ENCODE measurements around the gene LRP3. TPM values are rescaled to one million over a fixed set of nuclear protein-coding genes. Genes with fewer than 3 reads are reported as not detected.

Gene LRP3
- total and polyA plus RNA-seq, 2 of the 13 experiments (the other 11 are each of a cell fraction or from before 2014, with no cell fraction given), result 17.6 to 51.6 TPM

GRCh38 chr19:33229962-33230361 is 35.8 kb downstream of the LRP3 start:
- no peak for ATAC-seq
- H3K36me3 ChIP-seq (replicated peaks in 1 of 2; ENCODE audit: control insufficient read depth in 1 of 2, insufficient read depth in 2 of 2, low read length in 2 of 2), result no peaks in the 10 kb centered on the region
- TF ChIP-seq RFX5 (IDR thresholded peaks at IDR 0.05; ENCODE audit: low read depth, low read length) (no peak), ZNF550 (CRISPR knock-in tag; IDR thresholded peaks at IDR 0.05; ENCODE audit: borderline replicate concordance) (no peak), ZNF543 (CRISPR knock-in tag; IDR thresholded peaks at IDR 0.05) (no peak)
- TF ChIP-seq, protein P1, sequence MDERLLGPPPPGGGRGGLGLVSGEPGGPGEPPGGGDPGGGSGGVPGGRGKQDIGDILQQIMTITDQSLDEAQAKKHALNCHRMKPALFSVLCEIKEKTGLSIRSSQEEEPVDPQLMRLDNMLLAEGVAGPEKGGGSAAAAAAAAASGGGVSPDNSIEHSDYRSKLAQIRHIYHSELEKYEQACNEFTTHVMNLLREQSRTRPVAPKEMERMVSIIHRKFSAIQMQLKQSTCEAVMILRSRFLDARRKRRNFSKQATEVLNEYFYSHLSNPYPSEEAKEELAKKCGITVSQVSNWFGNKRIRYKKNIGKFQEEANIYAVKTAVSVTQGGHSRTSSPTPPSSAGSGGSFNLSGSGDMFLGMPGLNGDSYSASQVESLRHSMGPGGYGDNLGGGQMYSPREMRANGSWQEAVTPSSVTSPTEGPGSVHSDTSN (CRISPR knock-in tag; IDR thresholded peaks at IDR 0.05), result peak; percentile 45
- FAIRE-seq, result no peak
- in situ Hi-C loops (cut with HindIII; ENCODE audit: extremely low pct_ligation_motif_present, low pct_unique_long_range_greater_than_20kb) (no loop called here), intact Hi-C loops (cut with micrococcal nuclease; ENCODE audit: unreplicated experiment) (no loop called here)
- peaks cover 2 to 6% of the 10 kb centered on the region in 2 experiments; a peak in 1 of 5 replicates for H3K27me3 ChIP-seq (ENCODE audit: control insufficient read depth in 1 of 2, insufficient read depth in 2 of 2, low read length in 2 of 2)
- no TSS peak for BruUV-seq (replicated peaks)
- H2AFZ ChIP-seq (ENCODE audit: low read length), result no peak overlapping the region
- no peak overlapping the region for H3K4me3 ChIP-seq (replicated peaks in 1 of 3; ENCODE audit: insufficient read depth in 1 of 3, low read depth in 2 of 3, low read length in 3 of 3)
- POLR2A ChIA-PET, result no interaction called here
- no peaks in the 10 kb centered on the region for H4K20me1 ChIP-seq (ENCODE audit: insufficient read depth, low read length)
- CTCF ChIA-PET (ENCODE audit: low intra/inter-chr PET ratio, low total read pairs), result no interaction called here
- no peaks in the 10 kb centered on the region for H3K79me2 ChIP-seq (ENCODE audit: insufficient read depth, low read length)
- peaks cover 20% of the 10 kb centered on the region for H3K9me3 ChIP-seq (ENCODE audit: low read length)
- H3K4me1 ChIP-seq (ENCODE audit: insufficient read depth, low read length), result peaks cover 34% of the 10 kb centered on the region
- DNase-seq (ENCODE audit: low spot score), result no peak
- H3K4me2 ChIP-seq (ENCODE audit: low read depth, low read length), result no peak overlapping the region
- 26% methylated on average over 5 of the region's 5 CpGs for WGBS (ENCODE audit: low lambda C conversion rate)
- no peak overlapping the region for H3K27ac ChIP-seq (ENCODE audit: extremely low read length, insufficient read depth, low read length)
- no peak overlapping the region for H3K9ac ChIP-seq (ENCODE audit: insufficient read depth, low read depth, low read length)

GRCh38 chr19:33231511-33231910 is 37.4 kb downstream of the LRP3 start:
- H3K36me3 ChIP-seq (replicated peaks in 1 of 2; ENCODE audit: control insufficient read depth in 1 of 2, insufficient read depth in 2 of 2, low read length in 2 of 2), result no peaks in the 10 kb centered on the region
- in situ Hi-C loops (cut with HindIII; ENCODE audit: extremely low pct_ligation_motif_present, low pct_unique_long_range_greater_than_20kb) (no loop called here), intact Hi-C loops (cut with micrococcal nuclease; ENCODE audit: unreplicated experiment) (no loop called here)
- no peaks in the 10 kb centered on the region for H3K79me2 ChIP-seq (ENCODE audit: insufficient read depth, low read length)
- H3K4me2 ChIP-seq (ENCODE audit: low read depth, low read length), result no peak overlapping the region
- FAIRE-seq, result no peak
- WGBS (ENCODE audit: low lambda C conversion rate), result 41% methylated on average over 5 of the region's 5 CpGs
- peaks cover 32% of the 10 kb centered on the region for H3K4me1 ChIP-seq (ENCODE audit: insufficient read depth, low read length)
- BruUV-seq (replicated peaks), result no TSS peak
- no peak for DNase-seq (ENCODE audit: low spot score)
- peaks cover 20% of the 10 kb centered on the region for H3K9me3 ChIP-seq (ENCODE audit: low read length)
- H4K20me1 ChIP-seq (ENCODE audit: insufficient read depth, low read length), result no peaks in the 10 kb centered on the region
- no peak overlapping the region for H3K4me3 ChIP-seq (replicated peaks in 1 of 3; ENCODE audit: insufficient read depth in 1 of 3, low read depth in 2 of 3, low read length in 3 of 3)
- POLR2A ChIA-PET, result no interaction called here
- CTCF ChIA-PET (ENCODE audit: low intra/inter-chr PET ratio, low total read pairs), result no interaction called here
- H3K27ac ChIP-seq (ENCODE audit: extremely low read length, insufficient read depth, low read length), result no peak overlapping the region
- peaks cover 2 to 6% of the 10 kb centered on the region in 2 experiments; a peak in 1 of 5 replicates for H3K27me3 ChIP-seq (ENCODE audit: control insufficient read depth in 1 of 2, insufficient read depth in 2 of 2, low read length in 2 of 2)
- no peak overlapping the region for H2AFZ ChIP-seq (ENCODE audit: low read length)
- ATAC-seq, result no peak
- H3K9ac ChIP-seq (ENCODE audit: insufficient read depth, low read depth, low read length), result no peak overlapping the region
- TF ChIP-seq, protein P2, sequence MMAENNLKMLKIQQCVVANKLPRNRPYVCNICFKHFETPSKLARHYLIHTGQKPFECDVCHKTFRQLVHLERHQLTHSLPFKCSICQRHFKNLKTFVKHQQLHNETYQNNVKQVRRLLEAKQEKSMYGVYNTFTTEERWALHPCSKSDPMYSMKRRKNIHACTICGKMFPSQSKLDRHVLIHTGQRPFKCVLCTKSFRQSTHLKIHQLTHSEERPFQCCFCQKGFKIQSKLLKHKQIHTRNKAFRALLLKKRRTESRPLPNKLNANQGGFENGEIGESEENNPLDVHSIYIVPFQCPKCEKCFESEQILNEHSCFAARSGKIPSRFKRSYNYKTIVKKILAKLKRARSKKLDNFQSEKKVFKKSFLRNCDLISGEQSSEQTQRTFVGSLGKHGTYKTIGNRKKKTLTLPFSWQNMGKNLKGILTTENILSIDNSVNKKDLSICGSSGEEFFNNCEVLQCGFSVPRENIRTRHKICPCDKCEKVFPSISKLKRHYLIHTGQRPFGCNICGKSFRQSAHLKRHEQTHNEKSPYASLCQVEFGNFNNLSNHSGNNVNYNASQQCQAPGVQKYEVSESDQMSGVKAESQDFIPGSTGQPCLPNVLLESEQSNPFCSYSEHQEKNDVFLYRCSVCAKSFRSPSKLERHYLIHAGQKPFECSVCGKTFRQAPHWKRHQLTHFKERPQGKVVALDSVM (CRISPR knock-in tag; IDR thresholded peaks at IDR 0.05), result 0 out of 2 replicates have a peak, but pooled peaks have one; percentile 17
- TF ChIP-seq, protein P3, sequence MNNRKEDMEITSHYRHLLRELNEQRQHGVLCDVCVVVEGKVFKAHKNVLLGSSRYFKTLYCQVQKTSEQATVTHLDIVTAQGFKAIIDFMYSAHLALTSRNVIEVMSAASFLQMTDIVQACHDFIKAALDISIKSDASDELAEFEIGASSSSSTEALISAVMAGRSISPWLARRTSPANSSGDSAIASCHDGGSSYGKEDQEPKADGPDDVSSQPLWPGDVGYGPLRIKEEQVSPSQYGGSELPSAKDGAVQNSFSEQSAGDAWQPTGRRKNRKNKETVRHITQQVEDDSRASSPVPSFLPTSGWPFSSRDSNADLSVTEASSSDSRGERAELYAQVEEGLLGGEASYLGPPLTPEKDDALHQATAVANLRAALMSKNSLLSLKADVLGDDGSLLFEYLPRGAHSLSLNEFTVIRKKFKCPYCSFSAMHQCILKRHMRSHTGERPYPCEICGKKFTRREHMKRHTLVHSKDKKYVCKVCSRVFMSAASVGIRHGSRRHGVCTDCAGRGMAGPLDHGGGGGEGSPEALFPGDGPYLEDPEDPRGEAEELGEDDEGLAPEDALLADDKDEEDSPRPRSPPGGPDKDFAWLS (CRISPR knock-in tag; IDR thresholded peaks at IDR 0.05; ENCODE audit: borderline replicate concordance), result no peak
- TF ChIP-seq CEBPB (IDR thresholded peaks at IDR 0.05; ENCODE audit: borderline replicate concordance, low read depth, low read length), result peak; percentile 67; the same call in 1 of the 2 replicates
